Activated gamma-delta T cell treated with anti-CD3 and anti-CD28 coated beads, Interleukin-2, amount 50 U/mL, for 16 hours (primary cell): ENCODE measurements around the gene CAPZA3.
"Not testable (repeated sequence)": the region's sequence is repeated elsewhere in the genome, so short reads cannot be mapped to it uniquely, and the experiment has no call there.

Experiments
- DNase-seq: peaks from one replicate; pipeline ENCODE4 v3.0.0-alpha.2; 2020; ENCODE audit warnings: low read depth

The CAPZA3 gene

DNA sequence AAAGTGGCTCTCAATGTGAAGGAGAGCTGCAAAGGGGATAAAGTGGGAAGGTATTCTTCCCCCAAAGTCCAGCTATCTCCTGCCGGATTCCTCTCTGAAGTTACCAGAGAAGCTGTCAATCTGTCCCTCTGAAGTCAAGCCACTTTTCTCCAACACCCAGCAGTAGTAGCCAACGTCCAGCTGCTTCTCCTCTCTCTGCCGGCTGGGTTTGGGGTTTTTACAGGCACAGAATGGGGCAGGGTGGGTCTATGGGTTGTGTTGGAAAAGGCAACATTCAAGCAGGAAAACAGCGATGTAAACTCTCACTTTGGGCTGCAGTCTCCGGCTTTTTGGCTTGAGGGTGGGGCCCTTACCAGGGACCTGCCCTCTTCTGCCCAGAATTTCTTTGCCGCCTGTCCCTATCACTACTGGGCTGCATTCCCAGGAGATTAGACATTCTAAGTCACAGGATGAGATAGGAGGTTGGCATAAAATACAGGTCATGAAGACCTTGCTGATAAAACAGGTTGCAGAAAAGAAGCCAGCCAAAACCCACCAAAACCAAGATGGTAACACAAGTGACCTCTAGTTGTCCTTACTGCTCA is 16.3 kb downstream of the CAPZA3 start:
- no peak for DNase-seq

DNA sequence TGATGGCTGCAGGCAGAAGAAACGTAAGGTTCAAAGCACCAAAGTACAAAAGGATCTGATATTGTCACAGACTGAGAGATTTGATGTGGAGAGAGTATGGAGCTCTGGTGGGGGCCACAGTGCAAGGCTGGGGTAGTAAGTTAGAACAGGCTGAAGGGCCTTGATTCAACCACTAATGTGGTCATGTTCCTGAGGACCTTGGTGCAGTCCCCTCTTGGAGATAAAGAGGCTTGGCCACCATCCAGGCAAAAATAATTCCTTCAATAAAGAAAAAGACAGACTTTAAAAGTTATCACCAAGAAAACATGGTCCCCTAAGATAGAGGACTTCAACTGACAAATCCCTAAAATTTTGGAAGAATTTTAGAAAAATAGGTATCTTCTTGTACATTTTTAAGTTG is 17.4 kb downstream of the CAPZA3 start:
- no peak for DNase-seq

DNA sequence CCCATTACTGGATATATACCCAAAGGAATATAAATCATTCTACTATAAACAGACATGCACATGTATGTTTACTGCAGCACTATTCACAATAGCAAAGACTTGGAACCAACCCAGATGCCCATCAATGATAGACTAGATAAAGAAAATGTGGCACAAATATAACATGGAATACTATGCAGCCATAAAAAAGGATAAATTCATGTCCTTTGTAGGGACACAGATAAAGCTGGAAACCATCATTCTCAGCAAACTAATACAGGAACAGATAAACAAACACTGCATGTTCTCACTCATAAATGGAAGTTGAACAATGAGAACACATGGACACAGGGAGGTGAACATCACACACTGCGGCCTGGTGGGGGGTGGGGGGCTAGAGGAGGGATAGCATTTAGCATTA is 28.6 kb downstream of the CAPZA3 start:
- DNase-seq, result not testable (repeated sequence)

DNA sequence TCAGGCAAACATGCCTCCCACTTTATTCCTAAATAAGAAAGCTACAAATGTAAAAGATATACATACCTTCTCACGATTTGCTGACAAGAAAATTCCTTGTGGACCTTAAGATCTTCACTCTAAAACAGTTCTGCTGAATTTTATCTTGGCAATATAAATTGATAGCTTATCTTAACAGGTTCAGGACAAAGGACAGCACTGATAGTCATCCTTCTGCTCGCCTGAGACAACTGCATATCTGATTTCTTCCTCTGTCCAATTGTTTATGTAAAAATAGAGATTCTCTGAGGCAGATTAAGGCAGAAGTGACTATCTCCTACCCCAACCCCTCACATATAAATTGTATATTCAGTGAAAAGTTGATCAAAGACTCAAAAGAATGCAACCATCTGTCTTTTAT is 44.9 kb downstream of the CAPZA3 start:
- no peak for DNase-seq

DNA sequence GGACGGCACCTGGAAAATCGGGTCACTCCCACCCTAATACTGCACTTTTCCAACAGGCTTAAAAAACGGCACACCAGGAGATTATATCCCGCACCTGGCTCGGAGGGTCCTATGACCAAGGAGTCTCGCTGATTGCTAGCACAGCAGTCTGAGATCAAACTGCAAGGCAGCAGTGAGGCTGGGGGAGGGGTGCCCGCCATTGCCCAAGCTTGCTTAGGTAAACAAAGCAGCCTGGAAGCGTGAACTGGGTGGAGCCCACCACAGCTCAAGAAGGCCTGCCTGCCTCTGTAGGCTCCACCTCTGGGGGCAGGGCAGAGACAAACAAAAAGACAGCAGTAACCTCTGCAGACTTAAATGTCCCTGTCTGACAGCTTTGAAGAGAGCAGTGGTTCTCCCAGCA is 47.5 kb downstream of the CAPZA3 start:
- not testable (repeated sequence) for DNase-seq
